B cell (primary cell): ENCODE measurements around the gene PLD5.

Experiments
- CTCF ChIP-seq: fragments of 200-600 bp; IDR thresholded peaks from one replicate; pipeline ENCODE4 v1.8.0; 2022; ENCODE audit warnings: antibody characterized with exemption, mild to moderate bottlenecking
- EZH2 ChIP-seq: IDR thresholded peaks from 2 replicates; pipeline ENCODE4 v1.6.1; 2012; ENCODE audit warnings: borderline replicate concordance, low read depth, mild to moderate bottlenecking, moderate library complexity, low read length; ENCODE audit not compliant: insufficient read depth, poor library complexity, severe bottlenecking

GRCh38 chr1:242449661-242450060 is 74.8 kb downstream of the PLD5 start:
- TF ChIP-seq CTCF = no peak
- no peak for TF ChIP-seq EZH2
